SH-SY5Y (cell line): ENCODE results near the gene ARHGAP32.

Experiments used
- GATA2 ChIP-seq: IDR thresholded peaks from 2 replicates; pipeline ENCODE4 v1.6.1; 2011; ENCODE audit warnings: mild to moderate bottlenecking, low read depth, low read length
- GATA3 ChIP-seq: IDR thresholded peaks from 2 replicates; pipeline ENCODE4 v1.6.1; 2011; ENCODE audit warnings: low read depth, mild to moderate bottlenecking, low read length, moderate library complexity

DNA sequence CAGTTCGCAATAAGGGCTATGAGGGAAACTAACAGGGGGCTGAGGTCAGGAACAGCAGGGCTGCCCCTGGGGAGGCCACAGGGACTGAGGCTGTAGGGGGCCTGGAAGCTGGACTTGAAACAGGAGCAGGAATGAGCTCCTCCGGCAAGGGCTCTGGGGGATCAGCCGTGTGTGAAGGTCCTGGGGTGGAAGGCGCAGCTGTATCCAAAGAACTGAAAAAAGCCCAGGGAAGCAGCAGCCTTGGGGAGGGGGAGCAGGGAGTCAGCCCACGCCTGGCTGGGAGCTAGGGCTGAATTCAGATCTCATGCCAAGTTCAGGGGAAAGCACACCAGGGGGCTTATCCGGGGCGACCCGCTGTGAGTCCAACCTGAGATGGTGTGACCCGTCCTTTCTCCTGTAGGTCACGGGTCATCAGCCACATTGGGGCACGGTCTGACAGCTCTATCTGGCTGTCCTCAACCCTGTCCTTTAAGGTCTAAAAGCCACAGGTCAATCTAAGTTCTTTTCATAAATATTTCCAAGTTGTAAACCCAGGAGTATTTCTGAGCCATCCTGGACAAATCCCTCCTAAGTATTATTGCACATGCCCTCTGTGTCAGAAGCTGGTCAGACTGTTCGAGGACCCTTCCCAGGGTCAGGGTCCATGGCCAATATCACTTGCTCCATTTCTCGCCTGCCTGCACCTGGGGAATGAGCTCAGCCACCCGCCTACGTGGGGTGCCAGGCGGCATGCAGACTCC is 267.4 kb downstream of the ARHGAP32 start:
- no peak for TF ChIP-seq GATA2
- TF ChIP-seq GATA3: no peak
